HepG2 (cell line): Measurements from ENCODE around the gene TLCD3A. TPM values are rescaled to one million over a fixed set of nuclear protein-coding genes. Genes with fewer than 3 reads are reported as not detected.

Source experiments
- ATAC-seq: fragments of 200-7000 bp; cut with Tn5 transposase; 3 replicates; pipeline ENCODE4 v1.9.1; 2020; ENCODE audit warnings: mild to moderate bottlenecking, moderate library complexity
- BruUV-seq: library from RNA; stranded (reverse); fragments of 400-500 nt; replicated peaks from 2 replicates; lab custom pipeline; 2021; lab: Mats Ljungman, UMichigan
- CTCF ChIA-PET: fragments of 300-600 bp; formaldehyde crosslinking; extraction: SDS; loops from one replicate; lab custom pipeline; 2021; ENCODE audit warnings: low total read pairs, inconsistent platforms, low intra/inter-chr PET ratio; lab: Yijun Ruan, JAX
- POLR2A ChIA-PET: fragments of 350-600 bp; sonication (Branson Sonifier 250); formaldehyde crosslinking; loops from one replicate; lab custom pipeline; 2020; ENCODE audit warnings: antibody characterized with exemption, inconsistent platforms; lab: Yijun Ruan, JAX
- DNase-seq: peaks from one replicate; pipeline ENCODE4 v3.0.0-alpha.2; 2015; ENCODE audit warnings: low spot score
- FAIRE-seq: peaks from 3 replicates; lab custom pipeline; 2011; peaks lifted over from hg19 to GRCh38; lab: Jason Lieb, UNC
- H2AFZ ChIP-seq: one replicate; pipeline ENCODE4 v1.6.1; 2011; ENCODE audit warnings: low read length, inconsistent platforms
- H3K27ac ChIP-seq: fragments of 300-600 bp; 3 replicates; pipeline ENCODE4 v1.8.0; 2011; ENCODE audit warnings: mixed run types, mild to moderate bottlenecking, mixed read lengths, low read length, inconsistent platforms; ENCODE audit not compliant: insufficient read depth; ENCODE audit errors: extremely low read length
- H3K27me3 ChIP-seq, 2 experiments: fragments of 200-600 bp in 1 of 2; 2 replicates in 1 of 2; 3 replicates in 1 of 2; pipeline versions ENCODE4 v1.6.0 to v1.8.0; 2011; ENCODE audit warnings: low read length in 2 of 2, mild to moderate bottlenecking in 2 of 2, moderate library complexity in 2 of 2, inconsistent platforms in 1 of 2; ENCODE audit not compliant: insufficient read depth in 2 of 2, control insufficient read depth in 1 of 2
- H3K36me3 ChIP-seq, 2 experiments: fragments of 200-600 bp in 1 of 2; replicated peaks in 1 of 2; 2 replicates in 1 of 2; 3 replicates in 1 of 2; pipeline versions ENCODE4 v1.5.1 to v1.8.0; 2011; ENCODE audit warnings: low read length in 2 of 2, inconsistent platforms in 1 of 2; ENCODE audit not compliant: insufficient read depth in 2 of 2, control insufficient read depth in 1 of 2
- H3K4me1 ChIP-seq: 2 replicates; pipeline ENCODE4 v1.5.1; 2012; ENCODE audit warnings: low read length, inconsistent platforms; ENCODE audit not compliant: insufficient read depth
- H3K4me2 ChIP-seq: 2 replicates; pipeline ENCODE4 v1.6.0; 2011; ENCODE audit warnings: low read depth, low read length, inconsistent platforms
- H3K4me3 ChIP-seq, 3 experiments: fragments of 200-600 bp in 1 of 3; sonication (generic), shearing (Covaris generic) in 1 of 3; replicated peaks in 1 of 3; 2 replicates each; pipeline ENCODE4 v1.5.1; 2011 to 2016; ENCODE audit warnings: low read length in 3 of 3, inconsistent platforms in 2 of 3, low read depth in 2 of 3, mild to moderate bottlenecking in 2 of 3, control low read depth in 1 of 3, mixed read lengths in 1 of 3; ENCODE audit not compliant: insufficient read depth in 1 of 3
- H3K79me2 ChIP-seq: one replicate; pipeline ENCODE4 v1.6.1; 2011; ENCODE audit warnings: low read length, inconsistent platforms; ENCODE audit not compliant: insufficient read depth
- H3K9ac ChIP-seq: 2 replicates; pipeline ENCODE4 v1.6.0; 2011; ENCODE audit warnings: mild to moderate bottlenecking, low read depth, low read length, inconsistent platforms; ENCODE audit not compliant: insufficient read depth
- H3K9me3 ChIP-seq: 2 replicates; pipeline ENCODE4 v1.5.1; 2012; ENCODE audit warnings: mild to moderate bottlenecking, low read length
- H4K20me1 ChIP-seq: 2 replicates; pipeline ENCODE4 v1.6.0; 2011; ENCODE audit warnings: inconsistent platforms, mild to moderate bottlenecking, low read length, moderate library complexity; ENCODE audit not compliant: insufficient read depth
- ZZZ3 ChIP-seq: sonication (generic); formaldehyde crosslinking; IDR thresholded peaks from 2 replicates; pipeline ENCODE4 v1.4.0; 2020; ENCODE audit warnings: missing genetic modification reagents, mild to moderate bottlenecking, borderline replicate concordance
- WGBS: methylation state at CpG from one replicate; pipeline ENCODE4 v1.1.6; 2017; ENCODE audit warnings: low lambda C conversion rate; 5-methylcytosine and 5-hydroxymethylcytosine counted together
- in situ Hi-C: cut with HindIII; loops from 2 replicates; pipeline ENCODE4 v1.10.0; 2017; ENCODE audit warnings: low pct_unique_long_range_greater_than_20kb; ENCODE audit not compliant: extremely low pct_ligation_motif_present
- intact Hi-C: fragments of 100-400 bp; cut with micrococcal nuclease; formaldehyde crosslinking; loops from one replicate; pipeline ENCODE4 v1.10.0; 2022; ENCODE audit not compliant: unreplicated experiment
- polyA plus RNA-seq, 8 experiments: library from polyadenylated mRNA; depleted of rRNA in 3 of 8; stranded (reverse) in 7 of 8; unstranded in 1 of 8; fragments of >200 nt; fragmentation: Illumina TruSeq in 4 of 8; extraction: Trizol in 4 of 8; gene quantifications; 2 replicates each; pipeline versions ENCODE4 v1.2.1 to v1.2.3, GENCODE V29; 2011 to 2016; ENCODE audit warnings: low read depth in 4 of 8, missing spikeins in 1 of 8, mixed read lengths in 1 of 8; ENCODE audit not compliant: insufficient read depth in 1 of 8
- total RNA-seq, 5 experiments: library from RNA; depleted of rRNA; stranded (reverse); fragments of >200 nt; fragmentation: Illumina TruSeq; extraction: Trizol; gene quantifications; 2 replicates each; pipeline ENCODE4 v1.2.3, GENCODE V29; 2016; ENCODE audit warnings: low read depth in 1 of 5
- TF ChIP-seq, protein P1 (sequence below): sonication (generic); formaldehyde crosslinking; IDR thresholded peaks from 2 replicates; pipeline ENCODE4 v1.4.0; 2020; ENCODE audit warnings: missing genetic modification reagents, borderline replicate concordance
- TF ChIP-seq, protein P2 (sequence below): sonication (generic); formaldehyde crosslinking; IDR thresholded peaks from 2 replicates; pipeline ENCODE4 v1.4.0; 2020; ENCODE audit warnings: missing genetic modification reagents

The TLCD3A gene
- total and polyA plus RNA-seq, 2 of the 13 experiments (the other 11 are each of a cell fraction or from before 2014, with no cell fraction given): 25.2 to 46.6 TPM

DNA sequence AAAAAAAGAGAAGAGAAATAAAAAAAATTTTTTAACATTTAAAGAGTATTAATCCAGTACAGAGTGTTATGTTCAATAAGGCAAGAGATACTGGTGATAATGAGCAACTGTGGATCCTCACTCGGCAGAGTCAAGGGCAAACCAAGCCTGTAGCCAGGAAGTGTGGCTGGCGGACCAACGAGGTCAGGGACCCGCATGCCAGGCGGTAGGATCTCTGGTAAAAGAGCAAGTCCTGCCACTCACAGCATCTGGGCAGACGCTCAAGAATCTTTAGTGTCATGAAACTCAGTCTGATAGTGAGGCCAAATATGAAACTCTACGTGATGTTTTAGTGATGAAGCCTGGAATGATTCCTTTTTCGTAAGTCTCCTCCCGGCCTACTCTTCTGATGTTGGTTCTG, 28.0 kb downstream of the TLCD3A start:
- POLR2A ChIA-PET: no interaction called here
- intact Hi-C loops: no loop called here
- no peaks in the 10 kb centered on the region for H4K20me1 ChIP-seq
- TF ChIP-seq, protein P1, sequence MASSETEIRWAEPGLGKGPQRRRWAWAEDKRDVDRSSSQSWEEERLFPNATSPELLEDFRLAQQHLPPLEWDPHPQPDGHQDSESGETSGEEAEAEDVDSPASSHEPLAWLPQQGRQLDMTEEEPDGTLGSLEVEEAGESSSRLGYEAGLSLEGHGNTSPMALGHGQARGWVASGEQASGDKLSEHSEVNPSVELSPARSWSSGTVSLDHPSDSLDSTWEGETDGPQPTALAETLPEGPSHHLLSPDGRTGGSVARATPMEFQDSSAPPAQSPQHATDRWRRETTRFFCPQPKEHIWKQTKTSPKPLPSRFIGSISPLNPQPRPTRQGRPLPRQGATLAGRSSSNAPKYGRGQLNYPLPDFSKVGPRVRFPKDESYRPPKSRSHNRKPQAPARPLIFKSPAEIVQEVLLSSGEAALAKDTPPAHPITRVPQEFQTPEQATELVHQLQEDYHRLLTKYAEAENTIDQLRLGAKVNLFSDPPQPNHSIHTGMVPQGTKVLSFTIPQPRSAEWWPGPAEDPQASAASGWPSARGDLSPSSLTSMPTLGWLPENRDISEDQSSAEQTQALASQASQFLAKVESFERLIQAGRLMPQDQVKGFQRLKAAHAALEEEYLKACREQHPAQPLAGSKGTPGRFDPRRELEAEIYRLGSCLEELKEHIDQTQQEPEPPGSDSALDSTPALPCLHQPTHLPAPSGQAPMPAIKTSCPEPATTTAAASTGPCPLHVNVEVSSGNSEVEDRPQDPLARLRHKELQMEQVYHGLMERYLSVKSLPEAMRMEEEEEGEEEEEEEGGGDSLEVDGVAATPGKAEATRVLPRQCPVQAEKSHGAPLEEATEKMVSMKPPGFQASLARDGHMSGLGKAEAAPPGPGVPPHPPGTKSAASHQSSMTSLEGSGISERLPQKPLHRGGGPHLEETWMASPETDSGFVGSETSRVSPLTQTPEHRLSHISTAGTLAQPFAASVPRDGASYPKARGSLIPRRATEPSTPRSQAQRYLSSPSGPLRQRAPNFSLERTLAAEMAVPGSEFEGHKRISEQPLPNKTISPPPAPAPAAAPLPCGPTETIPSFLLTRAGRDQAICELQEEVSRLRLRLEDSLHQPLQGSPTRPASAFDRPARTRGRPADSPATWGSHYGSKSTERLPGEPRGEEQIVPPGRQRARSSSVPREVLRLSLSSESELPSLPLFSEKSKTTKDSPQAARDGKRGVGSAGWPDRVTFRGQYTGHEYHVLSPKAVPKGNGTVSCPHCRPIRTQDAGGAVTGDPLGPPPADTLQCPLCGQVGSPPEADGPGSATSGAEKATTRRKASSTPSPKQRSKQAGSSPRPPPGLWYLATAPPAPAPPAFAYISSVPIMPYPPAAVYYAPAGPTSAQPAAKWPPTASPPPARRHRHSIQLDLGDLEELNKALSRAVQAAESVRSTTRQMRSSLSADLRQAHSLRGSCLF: no peak
- no peak for TF ChIP-seq ZZZ3
- TF ChIP-seq, protein P2, sequence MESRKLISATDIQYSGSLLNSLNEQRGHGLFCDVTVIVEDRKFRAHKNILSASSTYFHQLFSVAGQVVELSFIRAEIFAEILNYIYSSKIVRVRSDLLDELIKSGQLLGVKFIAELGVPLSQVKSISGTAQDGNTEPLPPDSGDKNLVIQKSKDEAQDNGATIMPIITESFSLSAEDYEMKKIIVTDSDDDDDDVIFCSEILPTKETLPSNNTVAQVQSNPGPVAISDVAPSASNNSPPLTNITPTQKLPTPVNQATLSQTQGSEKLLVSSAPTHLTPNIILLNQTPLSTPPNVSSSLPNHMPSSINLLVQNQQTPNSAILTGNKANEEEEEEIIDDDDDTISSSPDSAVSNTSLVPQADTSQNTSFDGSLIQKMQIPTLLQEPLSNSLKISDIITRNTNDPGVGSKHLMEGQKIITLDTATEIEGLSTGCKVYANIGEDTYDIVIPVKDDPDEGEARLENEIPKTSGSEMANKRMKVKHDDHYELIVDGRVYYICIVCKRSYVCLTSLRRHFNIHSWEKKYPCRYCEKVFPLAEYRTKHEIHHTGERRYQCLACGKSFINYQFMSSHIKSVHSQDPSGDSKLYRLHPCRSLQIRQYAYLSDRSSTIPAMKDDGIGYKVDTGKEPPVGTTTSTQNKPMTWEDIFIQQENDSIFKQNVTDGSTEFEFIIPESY (CRISPR knock-in tag): 0 out of 2 replicates have a peak, but pooled peaks have one; percentile 40
- TF ChIP-seq, all 625 proteins: peak for 1
- Histone ChIP-seq H3K27me3 (no peaks in the 10 kb centered on the region), H3K4me1 (no peaks in the 10 kb centered on the region), H3K4me2 (no peak overlapping the region), H3K27ac (no peak overlapping the region), H3K9ac (no peak overlapping the region), H3K79me2 (no peaks in the 10 kb centered on the region), H2AFZ (no peak overlapping the region), H3K4me3 (no peak overlapping the region), H3K9me3 (no peaks in the 10 kb centered on the region), H3K36me3 (peaks cover 11 to 47% of the 10 kb centered on the region in 2 experiments)
- no peak for DNase-seq
- no peak for ATAC-seq
- in situ Hi-C loops: no loop called here
- CTCF ChIA-PET: no interaction called here
- no peak for FAIRE-seq
- 98% methylated on average over 9 of the region's 9 CpGs for WGBS
- BruUV-seq: no TSS peak
